HL-60 (cell line): ENCODE results near the gene MLYCD.
"Not testable (repeated sequence)": the region's sequence is repeated elsewhere in the genome, so short reads cannot be mapped to it uniquely, and the experiment has no call there.

ENCODE experiments used
- DNase-seq, 2 experiments: peaks; one replicate each; pipeline ENCODE4 v3.0.0-alpha.2; 2010 to 2020; ENCODE audit warnings: low read depth in 1 of 2, low spot score in 1 of 2
- H3K27ac ChIP-seq: fragments of 250-450 bp; sonication (Bioruptor Pico); replicated peaks from 2 replicates; pipeline ENCODE4 v1.5.1; 2020; ENCODE audit warnings: mild to moderate bottlenecking, moderate library complexity
- H3K27me3 ChIP-seq: fragments of 250-450 bp; sonication (Bioruptor Pico); 2 replicates; pipeline ENCODE4 v1.5.1; 2021; ENCODE audit warnings: mild to moderate bottlenecking, moderate library complexity; ENCODE audit not compliant: insufficient read depth, poor library complexity, severe bottlenecking
- H3K4me3 ChIP-seq: replicated peaks from 2 replicates; pipeline ENCODE4 v1.5.1; 2011; ENCODE audit warnings: mild to moderate bottlenecking, control low read depth, low read length; ENCODE audit not compliant: insufficient read depth
- CTCF ChIP-seq: IDR thresholded peaks from one replicate; pipeline ENCODE4 v1.5.1; 2011; ENCODE audit warnings: low read length, control low read depth, inconsistent platforms; ENCODE audit not compliant: insufficient read depth
- GABPA ChIP-seq: IDR thresholded peaks from 2 replicates; pipeline ENCODE4 v1.6.1; 2012; ENCODE audit warnings: low read depth
- POLR2AphosphoS5 ChIP-seq: IDR thresholded peaks from 2 replicates; pipeline ENCODE4 v1.6.1; 2012; ENCODE audit warnings: low read depth
- REST ChIP-seq: IDR thresholded peaks from 2 replicates; pipeline ENCODE4 v1.6.1; 2012; ENCODE audit warnings: low read depth; ENCODE audit not compliant: insufficient replicate concordance
- SPI1 ChIP-seq: IDR thresholded peaks from 2 replicates; pipeline ENCODE4 v1.6.1; 2012; ENCODE audit warnings: low read depth, mild to moderate bottlenecking, borderline replicate concordance

Gene MLYCD

GRCh38 chr16:83939266-83939855 lies 40.4 kb downstream of the MLYCD start:
- peak in 1 of 2 experiments; percentile 87 for DNase-seq

GRCh38 chr16:83940119-83940518 lies 41.2 kb downstream of the MLYCD start:
- no peak for TF ChIP-seq POLR2AphosphoS5
- TF ChIP-seq CTCF, result no peak
- no peak for TF ChIP-seq SPI1
- no peak for TF ChIP-seq GABPA
- H3K27ac ChIP-seq, result no peak overlapping the region
- no peak overlapping the region for H3K4me3 ChIP-seq
- H3K27me3 ChIP-seq, result no peaks in the 10 kb centered on the region
- no peak for DNase-seq

More at GRCh38 chr16:83939266-83939855, 40.4 kb downstream of the MLYCD start:
- no peak overlapping the region for H3K4me3 ChIP-seq
- H3K27ac ChIP-seq, result peak overlapping the region; percentile 57
- TF ChIP-seq SPI1 (peak; percentile 91), POLR2AphosphoS5 (0 out of 2 replicates have a peak, but pooled peaks have one; percentile 47), REST (no peak), CTCF (no peak), GABPA (peak; percentile 45; the same call in 1 of the 2 replicates)
- H3K27me3 ChIP-seq, result no peaks in the 10 kb centered on the region

- Histone ChIP-seq H3K27ac (no peak overlapping the region), H3K4me3 (no peak overlapping the region), H3K27me3 (no peaks in the 10 kb centered on the region)
- no peak for DNase-seq
- TF ChIP-seq CTCF, result no peak
- no peak for TF ChIP-seq POLR2AphosphoS5
- TF ChIP-seq REST, result no peak
- no peak for TF ChIP-seq GABPA
- no peak for TF ChIP-seq SPI1
Measured at GRCh38 chr16:83940630-83941378, 41.9 kb downstream of the MLYCD start.

- not testable (repeated sequence) for DNase-seq, H3K27me3 ChIP-seq, H3K27ac ChIP-seq, H3K4me3 ChIP-seq
Measured at GRCh38 chr16:83941546-83941945, 42.6 kb downstream of the MLYCD start.
